ENCODE results near the gene KCNH3. TPM values are rescaled to one million over a fixed set of nuclear protein-coding genes. Genes with fewer than 3 reads are reported as not detected.
A peak's percentile ranks its signal among the peaks of the same experiment; 100 is the strongest.

The KCNH3 gene
- total and polyA plus RNA-seq, 2 of the 4 experiments (the other 2 are of a cell fraction) = 0.10 TPM; not detected in 1

- no peak for TF ChIP-seq RAD21 (IDR thresholded peaks at IDR 0.05; ENCODE audit: low read length)
- Histone ChIP-seq H4K91ac (ENCODE audit: insufficient read depth, low read depth, low read length) (peak overlapping the region; percentile 72; the same call in 1 of the 2 replicates), H4K8ac (ENCODE audit: low read depth in 2 of 2, low read length in 2 of 2) (peak overlapping the region; percentile 94 to 100), H3K27ac (ENCODE audit: insufficient read depth, low read length) (peak overlapping the region; percentile 88), H2BK15ac (ENCODE audit: low read depth, low read length) (no peak overlapping the region; the same call in 2 of the 3 replicates), H3K9ac (ENCODE audit: low read depth, low read length) (peak overlapping the region; percentile 89), H4K5ac (ENCODE audit: low read depth, low read length) (peak overlapping the region; percentile 47; the same call in 1 of the 2 replicates), H2BK120ac (ENCODE audit: low read depth, low read length) (peak overlapping the region; percentile 50; the same call in 1 of the 2 replicates), H3K18ac (ENCODE audit: low read depth, low read length) (no peak overlapping the region), H2BK5ac (ENCODE audit: low read depth, low read length, poor library complexity, severe bottlenecking) (peak overlapping the region; percentile 94), H3K9me3 (ENCODE audit: control insufficient read depth, insufficient read depth, low read length) (no peaks in the 10 kb centered on the region), H3K79me1 (ENCODE audit: low read depth in 1 of 2, low read length in 2 of 2) (peaks cover 55 to 78% of the 10 kb centered on the region in 2 experiments), H3K23ac (ENCODE audit: low read depth, low read length) (peak overlapping the region; percentile 61), H3K4me2 (ENCODE audit: low read depth, low read length) (peak overlapping the region; percentile 98), H2AK9ac (replicated peaks; ENCODE audit: low read depth, low read length, poor library complexity) (peak overlapping the region; percentile 96), H4K20me1 (ENCODE audit: insufficient read depth, low read length) (peaks cover 5% of the 10 kb centered on the region; the same call in 1 of the 2 replicates), H3K4me3 (ENCODE audit: insufficient read depth, low read depth, low read length) (peak overlapping the region; percentile 76), H2BK20ac (ENCODE audit: low read depth, low read length) (no peak overlapping the region), H3K4ac (ENCODE audit: low read depth, low read length) (peak overlapping the region; percentile 74), H3K14ac (replicated peaks; ENCODE audit: low read depth, low read length) (peak overlapping the region; percentile 41), H3K36me3 (ENCODE audit: control insufficient read depth, insufficient read depth, low read length) (peaks cover 10% of the 10 kb centered on the region), H3K56ac (ENCODE audit: extremely low read depth, insufficient read depth, low read length) (peak overlapping the region; percentile 99), H3K27me3 (ENCODE audit: control insufficient read depth, insufficient read depth, low read length) (no peaks in the 10 kb centered on the region), H3K4me1 (ENCODE audit: control insufficient read depth, insufficient read depth, low read length) (peaks cover 2% of the 10 kb centered on the region; the same call in 1 of the 2 replicates), H2AFZ (replicated peaks; ENCODE audit: low read length, poor library complexity) (peak overlapping the region; percentile 99), H3K9me1 (ENCODE audit: insufficient read depth, low read length) (0 out of 2 replicates have a peak, but pooled peaks cover 5% of the 10 kb centered on the region), H2AK5ac (ENCODE audit: low read depth, low read length) (no peak overlapping the region)
- no peak for DNase-seq
- ChIA-PET CTCF (interaction anchor here (0.6 to 1.0 kb wide), 2 partner anchors 210 to 237 kb away, joined by 3 read pairs; no protein-coding TSS in a partner anchor), POLR2A (ENCODE audit: unreplicated experiment) (no interaction called here)
- dilution Hi-C loops (cut with HindIII; ENCODE audit: low sequenced_read_pairs, unreplicated experiment) (no loop called here), intact Hi-C loops (cut with micrococcal nuclease) (loop anchor here (1.0 kb wide), 1 partner anchor 202 kb away; no protein-coding TSS in a partner anchor), in situ Hi-C loops (cut with MboI; ENCODE audit: low sequenced_read_pairs) (no loop called here)
- 0% methylated on average over 10 of the region's 19 CpGs; no CpG with 5 or more reads in 1 of the 2 experiments for WGBS, 2 experiments (ENCODE audit: extremely low coverage in 2 of 2, insufficient read length in 1 of 2)
- BruUV-seq (replicated peaks) = no TSS peak
- ATAC-seq (ENCODE audit: low read depth) = peak; percentile 35
Observed at GRCh38 chr12:49568442-49569162, 29.8 kb downstream of the KCNH3 start.
